ENCODE measurements around the gene PARP1. TPM values are rescaled to one million over a fixed set of nuclear protein-coding genes. Genes with fewer than 3 reads are reported as not detected.

Gene PARP1
- total RNA-seq, 1 donor from 2014 or later, result 184 TPM

GRCh38 chr1:226384040-226384439 is 23.9 kb downstream of the PARP1 start:
- intact Hi-C loops (cut with micrococcal nuclease), result no loop called here

GRCh38 chr1:226382030-226382429 is 25.9 kb downstream of the PARP1 start:
- intact Hi-C loops (cut with micrococcal nuclease), result no loop called here

- intact Hi-C loops (cut with micrococcal nuclease), result no loop called here
These were observed 26.5 kb downstream of the PARP1 start for GRCh38 chr1:226381226-226381998.

- intact Hi-C loops (cut with micrococcal nuclease), result no loop called here
These were observed 29.8 kb downstream of the PARP1 start for GRCh38 chr1:226378071-226378470.

- intact Hi-C loops (cut with micrococcal nuclease), result no loop called here
These were observed 31.6 kb downstream of the PARP1 start for GRCh38 chr1:226376300-226376699.

- intact Hi-C loops (cut with micrococcal nuclease), result no loop called here
These were observed 34.5 kb downstream of the PARP1 start for GRCh38 chr1:226373376-226373775.

GRCh38 chr1:226372885-226373284 is 35.0 kb downstream of the PARP1 start:
- intact Hi-C loops (cut with micrococcal nuclease), result no loop called here

GRCh38 chr1:226371866-226372490 is 35.9 kb downstream of the PARP1 start:
- intact Hi-C loops (cut with micrococcal nuclease), result no loop called here

GRCh38 chr1:226371027-226371694 is 36.7 kb downstream of the PARP1 start:
- intact Hi-C loops (cut with micrococcal nuclease), result no loop called here

GRCh38 chr1:226370144-226370923 is 37.6 kb downstream of the PARP1 start:
- intact Hi-C loops (cut with micrococcal nuclease), result no loop called here

- intact Hi-C loops (cut with micrococcal nuclease), result no loop called here
These were observed 38.8 kb downstream of the PARP1 start for GRCh38 chr1:226369110-226369509.

GRCh38 chr1:226366290-226366689 is 41.6 kb downstream of the PARP1 start:
- intact Hi-C loops (cut with micrococcal nuclease), result no loop called here

- intact Hi-C loops (cut with micrococcal nuclease), result no loop called here
These were observed 42.1 kb downstream of the PARP1 start for GRCh38 chr1:226365831-226366231.

- intact Hi-C loops (cut with micrococcal nuclease), result no loop called here
These were observed 42.9 kb downstream of the PARP1 start for GRCh38 chr1:226364901-226365565.

GRCh38 chr1:226364514-226364899 is 43.4 kb downstream of the PARP1 start:
- intact Hi-C loops (cut with micrococcal nuclease), result no loop called here

GRCh38 chr1:226363801-226364513 is 43.9 kb downstream of the PARP1 start:
- intact Hi-C loops (cut with micrococcal nuclease), result no loop called here

GRCh38 chr1:226362891-226363447 is 44.9 kb downstream of the PARP1 start:
- intact Hi-C loops (cut with micrococcal nuclease), result no loop called here

GRCh38 chr1:226362361-226362760 is 45.5 kb downstream of the PARP1 start:
- intact Hi-C loops (cut with micrococcal nuclease), result no loop called here

- intact Hi-C loops (cut with micrococcal nuclease), result no loop called here
These were observed 47.7 kb downstream of the PARP1 start for GRCh38 chr1:226360106-226360746.

- intact Hi-C loops (cut with micrococcal nuclease), result no loop called here
These were observed 50.5 kb downstream of the PARP1 start for GRCh38 chr1:226357416-226357815.
